DMS 273 treated with DMSO at 0.1 percent for 48 hours (cell line): ENCODE measurements around the gene NOL4L.

Experiments used
- DNase-seq: peaks from one replicate; lab custom pipeline; 2025; lab: John Stamatoyannopoulos, UW

Gene NOL4L, protein sequence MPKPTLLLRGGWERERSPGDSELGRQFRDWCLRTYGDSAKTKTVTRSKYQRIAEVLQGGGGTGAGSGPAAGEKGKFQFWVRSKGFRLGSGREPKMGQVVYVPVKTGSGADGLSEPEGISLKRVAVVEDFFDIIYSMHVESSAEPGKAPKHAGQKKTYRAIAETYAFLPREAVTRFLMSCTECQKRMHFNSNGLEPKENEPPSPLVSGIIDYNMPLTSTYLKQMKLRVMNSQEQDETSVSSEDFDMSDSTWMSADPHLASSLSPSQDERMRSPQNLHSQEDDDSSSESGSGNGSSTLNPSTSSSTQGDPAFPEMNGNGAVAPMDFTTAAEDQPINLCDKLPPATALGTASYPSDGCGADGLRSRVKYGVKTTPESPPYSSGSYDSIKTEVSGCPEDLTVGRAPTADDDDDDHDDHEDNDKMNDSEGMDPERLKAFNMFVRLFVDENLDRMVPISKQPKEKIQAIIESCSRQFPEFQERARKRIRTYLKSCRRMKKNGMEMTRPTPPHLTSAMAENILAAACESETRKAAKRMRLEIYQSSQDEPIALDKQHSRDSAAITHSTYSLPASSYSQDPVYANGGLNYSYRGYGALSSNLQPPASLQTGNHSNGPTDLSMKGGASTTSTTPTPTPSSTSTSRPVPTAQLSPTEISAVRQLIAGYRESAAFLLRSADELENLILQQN

DNA sequence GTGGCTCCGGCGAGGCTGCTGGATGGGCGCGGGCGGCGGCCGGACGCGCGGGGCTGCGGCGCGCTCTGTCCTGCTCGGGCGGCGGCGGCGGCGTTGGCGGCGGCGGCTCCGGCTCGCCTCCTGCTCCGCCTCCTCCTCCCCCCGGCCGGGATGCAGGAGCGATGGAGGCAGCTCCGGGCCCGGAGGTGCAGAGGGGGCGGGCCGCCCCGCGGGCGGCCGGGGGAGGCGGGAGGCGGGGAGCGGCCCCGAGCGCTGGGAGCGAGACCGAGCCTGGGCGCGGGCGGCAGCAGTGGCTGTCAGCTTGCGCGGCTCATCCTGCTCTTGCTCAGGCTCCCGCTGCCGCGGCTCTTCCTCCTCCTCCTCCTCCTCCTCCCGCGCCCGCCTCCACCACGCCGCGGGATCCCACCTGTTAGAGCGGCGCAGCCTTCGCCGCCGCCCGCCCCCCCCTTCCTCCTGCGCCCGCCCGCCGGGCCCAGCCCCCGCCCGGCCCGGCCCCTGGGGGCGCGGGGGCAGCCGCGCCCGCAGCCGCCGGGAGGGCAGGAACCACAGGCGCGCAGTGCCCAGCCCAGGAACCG is at the start of gene NOL4L:
Gene NOL4L (minus strand): TSS at position 323 of the 575 bp plus-strand sequence. CDS start 443 bp downstream, outside the sequence.
- no peak for DNase-seq

DNA sequence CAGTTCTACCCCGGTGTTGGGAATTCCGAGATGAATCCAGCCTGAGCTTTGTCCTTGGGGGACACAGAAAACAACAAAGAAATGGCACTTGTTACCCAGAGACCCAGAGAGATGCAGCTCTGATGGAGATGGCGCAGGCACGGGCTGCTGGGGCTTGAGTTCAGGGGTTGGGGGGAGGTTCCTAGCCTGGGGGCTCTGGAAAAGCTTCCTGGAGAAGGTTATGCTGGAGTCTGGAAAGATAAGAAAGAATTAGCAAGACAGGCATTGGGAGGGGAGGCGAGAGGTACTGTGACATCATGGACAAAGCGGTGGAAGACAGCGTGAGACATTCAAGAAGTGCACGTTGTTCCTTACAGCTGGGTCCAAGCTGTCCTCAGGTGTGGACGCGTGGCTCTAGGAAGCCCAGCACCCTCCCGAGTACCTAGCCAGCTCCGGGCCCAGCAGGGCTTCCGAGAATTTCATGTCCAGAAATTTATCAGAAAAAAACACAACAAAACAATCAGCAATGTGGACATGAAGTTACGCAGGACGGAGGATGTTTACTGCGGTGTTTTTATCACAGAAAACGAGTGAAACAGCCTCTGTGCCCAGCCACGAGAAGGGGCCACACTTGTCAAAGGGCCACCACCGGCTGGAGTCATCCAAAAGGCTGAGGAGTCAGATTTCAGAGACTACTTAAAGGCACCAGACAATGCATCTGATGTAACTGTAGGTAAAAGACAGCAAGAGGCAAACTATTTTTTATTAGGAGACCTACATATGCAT is 49.1 kb upstream of the NOL4L start:
- no peak for DNase-seq

DNA sequence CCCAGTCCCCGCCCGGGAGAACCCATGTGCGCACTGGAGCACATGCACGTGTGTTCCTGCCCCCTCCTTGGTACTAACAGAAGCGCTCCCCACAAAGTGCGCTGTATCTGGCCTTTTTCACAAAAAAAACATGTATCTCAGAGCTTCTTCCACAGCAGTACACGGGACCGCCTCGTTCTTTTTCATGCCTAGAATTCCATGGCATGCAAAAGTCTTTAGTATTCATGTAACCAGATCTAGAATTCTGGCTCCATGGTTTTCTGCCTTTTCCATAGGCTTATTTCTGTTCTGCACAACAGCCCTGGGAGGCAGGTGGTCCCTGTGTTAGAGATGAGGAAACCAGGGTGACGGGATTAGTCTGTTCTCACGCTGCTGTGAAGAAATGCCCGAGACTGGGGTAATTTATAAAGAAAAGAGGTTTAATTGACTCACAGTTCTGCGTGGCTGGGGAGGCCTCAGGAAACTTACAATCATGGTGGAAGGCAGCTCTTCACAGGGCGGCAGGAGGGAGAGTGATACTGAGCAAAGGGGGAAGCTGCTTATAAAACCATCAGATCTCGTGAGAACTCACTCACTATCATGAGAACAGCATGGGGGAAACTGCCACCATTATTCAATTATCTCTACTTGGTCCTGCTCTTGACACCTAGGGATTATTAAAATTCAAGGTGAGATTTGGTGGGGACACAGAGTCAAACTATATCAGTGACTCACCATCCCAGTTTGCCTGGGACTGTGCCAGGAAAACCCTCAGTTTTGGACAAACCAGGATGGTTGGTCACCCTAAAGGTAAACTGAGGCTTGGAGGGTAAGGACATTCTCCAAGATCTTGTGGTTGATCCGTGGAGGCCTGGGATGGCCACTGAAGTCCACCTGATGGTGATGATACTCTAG is 47.6 kb upstream of the NOL4L start:
- no peak for DNase-seq

DNA sequence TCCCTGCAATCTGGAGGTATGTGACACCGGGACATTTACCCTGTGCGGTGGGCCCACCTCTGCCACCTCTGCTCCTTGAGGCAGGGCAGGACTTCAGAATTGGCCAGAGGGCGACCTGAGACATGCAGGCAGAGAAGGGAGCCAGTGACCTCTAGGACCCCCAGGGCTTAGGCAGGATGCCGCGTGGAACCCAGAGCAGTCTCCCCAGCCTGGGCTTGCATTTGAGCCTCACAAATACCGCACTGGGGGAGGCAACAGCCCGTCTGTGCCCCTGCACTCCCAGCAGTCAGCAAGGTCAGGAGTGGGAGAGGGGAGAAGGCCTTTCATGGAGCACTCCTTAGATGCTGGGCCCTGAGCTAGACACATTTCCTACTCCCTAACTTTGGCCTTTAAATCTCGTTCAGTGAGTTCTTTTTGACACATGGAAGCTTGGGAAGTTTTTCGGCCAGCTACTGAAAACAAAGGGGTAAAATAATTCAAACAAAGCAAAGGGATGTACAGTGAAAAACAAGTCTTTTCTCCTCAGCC is 46.9 kb upstream of the NOL4L start:
- no peak for DNase-seq

DNA sequence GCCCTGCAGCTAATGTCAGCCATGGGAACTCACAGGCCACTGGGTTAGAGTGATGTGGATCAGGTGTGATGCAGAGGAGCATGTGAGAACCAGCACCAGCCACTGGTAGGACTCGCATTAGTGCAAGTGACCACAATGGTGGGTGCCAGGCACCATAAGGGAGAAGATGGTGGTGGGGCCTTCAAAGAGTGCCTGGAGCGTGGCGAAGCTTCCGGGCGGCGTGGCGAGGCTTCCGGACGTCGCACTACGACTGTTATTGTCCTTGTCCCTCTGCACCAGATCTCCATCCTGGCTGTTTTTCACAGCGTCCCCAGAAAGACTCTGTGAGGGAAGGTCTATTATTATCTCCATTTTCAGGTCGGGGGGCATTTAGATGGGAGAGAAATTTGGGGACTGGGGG is 44.7 kb upstream of the NOL4L start:
- DNase-seq = no peak

DNA sequence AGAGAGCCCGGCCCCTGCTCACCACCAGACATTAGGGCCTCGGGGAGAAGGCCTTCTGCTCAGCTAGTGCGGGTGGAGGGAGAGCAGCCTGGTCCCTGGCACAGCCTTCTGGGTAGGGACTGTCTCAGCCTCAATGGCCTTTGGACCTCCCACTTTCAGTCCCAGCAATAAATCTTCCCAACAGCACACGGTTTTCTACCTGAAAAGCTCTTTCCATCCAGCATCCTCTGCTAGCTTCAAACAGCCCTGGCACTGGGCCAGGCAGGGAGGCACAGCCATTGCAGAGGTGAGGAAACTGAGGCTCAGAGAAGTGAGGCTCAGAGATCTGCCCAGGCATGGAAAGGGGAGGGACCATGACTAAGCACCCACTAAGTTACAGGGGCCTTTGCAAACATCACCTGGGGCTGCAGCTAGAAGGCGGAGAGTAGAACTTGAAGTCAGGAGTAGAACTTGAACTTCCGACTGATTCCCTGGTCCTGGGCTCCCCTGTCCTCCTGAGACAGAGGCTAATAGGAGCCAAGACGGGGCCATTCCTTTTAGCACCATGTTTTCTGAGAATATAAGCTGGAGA is 43.9 kb upstream of the NOL4L start:
- DNase-seq = no peak

DNA sequence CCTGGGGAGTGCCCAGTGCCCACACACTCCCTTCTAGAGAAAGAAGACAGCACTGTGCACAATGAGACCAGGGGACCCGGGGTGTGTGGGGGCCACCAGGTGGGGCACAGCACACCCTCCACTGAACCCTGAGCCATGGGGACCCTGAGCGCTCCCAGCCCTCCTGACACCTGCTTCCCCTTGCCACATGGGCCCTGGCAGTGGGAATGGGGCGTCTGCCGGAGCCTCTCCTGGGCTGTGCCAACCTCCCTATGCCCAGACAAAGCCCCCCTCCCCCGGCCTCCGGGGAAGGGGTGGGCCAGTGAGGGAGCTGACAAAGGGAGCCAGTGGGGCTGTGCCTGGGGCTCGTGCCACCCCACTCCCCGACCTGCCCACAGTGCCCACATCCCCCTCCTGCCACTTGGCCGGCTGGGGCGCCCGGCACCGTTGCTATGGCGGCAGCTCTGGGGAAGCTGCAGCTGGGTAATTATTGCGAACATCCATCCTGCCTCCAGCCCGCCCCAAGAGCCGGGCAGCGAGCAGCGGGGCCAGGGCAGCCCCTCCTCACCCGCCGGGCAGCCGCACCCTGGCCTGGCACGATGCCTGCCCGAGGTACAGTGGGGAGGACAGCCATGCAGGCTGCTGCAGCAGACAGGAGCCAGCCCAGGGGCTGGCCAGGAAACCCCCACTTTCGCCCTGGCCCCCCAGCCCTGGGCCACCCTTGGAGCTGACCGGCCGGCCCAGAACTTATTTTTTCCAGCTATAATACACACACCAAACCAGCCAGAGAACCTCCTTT is 41.9 kb upstream of the NOL4L start:
- DNase-seq = no peak

DNA sequence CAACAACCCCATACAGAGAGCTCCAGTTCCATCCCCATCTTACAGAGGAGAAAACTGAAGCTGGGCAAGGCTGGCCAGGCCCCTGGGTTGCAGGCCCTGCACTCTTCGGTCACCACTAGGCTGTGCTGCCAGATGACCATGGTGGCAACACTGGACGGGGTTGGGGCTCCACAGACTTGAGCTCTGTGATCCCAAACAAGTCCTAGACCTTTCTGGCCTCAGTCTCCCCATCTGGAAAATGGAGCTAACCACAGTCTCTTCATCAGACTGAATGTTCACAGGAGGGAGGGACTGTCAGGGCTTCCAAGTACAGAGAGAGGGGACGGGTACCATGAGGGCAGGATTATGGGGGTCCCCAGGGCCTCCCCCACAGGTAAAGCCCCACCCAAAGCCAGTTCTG is 41.3 kb upstream of the NOL4L start:
- DNase-seq = no peak

DNA sequence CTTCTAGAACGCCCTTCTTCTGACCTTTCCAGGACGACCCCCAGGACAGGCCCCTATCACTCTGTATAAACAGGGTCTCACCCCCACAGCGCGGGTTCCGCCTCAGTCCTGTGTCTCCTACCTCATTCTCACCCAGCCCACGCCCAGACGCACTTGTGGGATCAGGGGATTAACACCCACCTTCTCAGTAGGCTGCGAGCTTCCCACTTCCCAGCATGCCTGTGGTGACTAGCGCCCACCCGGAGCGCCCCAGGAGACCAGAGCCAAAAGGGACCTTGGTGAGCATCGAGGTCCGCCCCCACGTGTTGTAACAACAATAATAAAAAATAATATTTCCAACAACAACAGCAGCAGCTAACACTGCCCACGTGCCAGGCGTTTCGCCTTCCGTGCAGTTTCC is 40.9 kb upstream of the NOL4L start:
- DNase-seq = no peak

DNA sequence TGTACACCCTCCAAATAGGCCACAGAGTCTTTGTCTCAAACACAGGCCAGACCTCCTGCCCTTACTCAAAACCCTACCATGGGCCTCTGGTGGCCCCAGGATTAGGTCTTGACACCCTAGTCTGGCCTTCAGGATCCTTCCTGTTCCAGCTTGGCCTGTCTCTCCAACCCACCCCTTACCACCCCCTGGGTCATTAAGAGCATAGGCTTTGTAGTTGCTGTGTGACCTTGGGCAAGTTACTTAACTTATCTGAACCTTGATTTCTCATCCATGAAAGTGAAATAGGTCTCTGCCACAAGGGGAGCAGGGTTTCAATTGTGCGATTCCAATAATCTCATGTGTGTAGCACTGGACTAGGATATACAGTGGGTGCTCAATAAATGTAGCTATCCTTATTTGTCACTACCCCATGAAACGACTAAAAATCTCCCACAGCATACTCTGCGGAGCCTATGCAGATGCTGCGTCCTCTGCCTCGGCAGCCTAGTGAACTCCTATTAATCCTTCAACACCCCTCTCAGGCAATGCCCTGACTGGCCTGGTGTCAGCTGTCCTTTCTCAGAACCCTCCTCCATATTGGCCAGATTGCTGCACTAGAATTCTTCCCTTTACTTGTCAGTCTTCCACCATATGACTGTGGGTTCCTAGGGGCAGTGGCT is 39.7 kb upstream of the NOL4L start:
- DNase-seq = no peak

DNA sequence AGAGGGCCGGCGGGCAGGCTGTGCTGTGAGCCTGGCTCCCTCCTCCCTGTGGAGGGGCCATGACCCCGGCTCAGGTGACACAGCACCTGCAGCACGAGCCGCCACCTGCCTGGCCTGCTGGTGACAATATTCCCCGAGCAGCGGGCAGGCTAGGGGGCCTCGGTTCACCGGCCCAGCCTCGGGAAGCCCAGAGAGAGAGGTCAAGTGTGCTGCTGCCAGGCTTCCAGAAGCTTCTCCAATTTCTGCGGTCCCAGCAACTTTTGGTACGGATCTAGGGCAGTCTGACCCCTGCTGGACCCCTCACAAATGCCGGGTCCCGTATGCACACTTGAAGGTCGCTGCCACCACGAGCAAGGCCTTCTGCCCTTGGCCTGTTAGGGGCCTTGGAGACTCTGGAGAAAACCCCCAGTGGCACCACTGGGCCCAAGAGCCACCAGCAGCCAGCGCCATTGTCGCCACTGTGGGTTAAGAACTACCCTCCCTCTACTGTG is 38.6 kb upstream of the NOL4L start:
- no peak for DNase-seq

DNA sequence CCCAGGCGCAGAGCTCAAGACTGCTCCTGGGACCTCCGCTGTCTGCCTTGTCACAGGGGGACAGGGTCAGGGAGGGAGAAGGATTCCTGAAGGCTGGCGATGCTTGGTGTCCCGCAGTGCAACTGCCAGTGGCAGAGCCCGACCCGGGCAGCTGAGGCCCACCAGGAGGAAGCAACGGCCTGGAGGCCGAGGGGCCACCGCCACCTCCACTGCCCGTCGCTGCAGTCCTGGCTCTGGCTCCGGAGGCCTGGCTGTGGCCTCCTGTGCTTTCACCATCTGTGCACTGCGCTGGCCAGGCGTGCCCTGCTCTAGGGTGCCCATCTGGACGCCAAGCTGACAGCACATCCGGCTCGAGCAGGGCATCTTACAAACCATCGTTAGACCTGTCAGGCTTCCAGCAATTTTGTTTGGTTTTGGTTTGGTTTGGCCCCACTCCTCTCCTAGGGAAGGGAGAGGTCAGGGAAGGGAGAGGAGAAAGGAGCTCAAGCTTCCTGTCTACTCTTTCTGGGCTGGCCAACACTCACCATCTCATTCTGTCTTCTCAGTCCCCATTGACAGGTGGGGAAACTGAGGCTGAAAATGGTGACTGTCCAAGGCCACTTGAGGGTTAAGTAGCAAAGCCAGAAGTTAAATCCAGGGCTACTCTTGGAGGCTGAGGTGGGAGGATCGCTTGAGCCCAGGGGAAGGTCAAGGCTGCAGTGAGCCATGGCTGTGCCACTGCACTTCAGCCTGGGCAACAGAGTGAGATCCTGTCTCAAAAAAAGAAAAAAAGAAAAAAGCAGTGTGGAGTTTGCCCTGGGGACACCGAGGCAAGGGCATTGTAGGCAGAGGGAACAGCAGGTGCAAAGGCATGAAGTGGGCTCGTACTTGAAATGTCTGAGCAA is 37.7 kb upstream of the NOL4L start:
- DNase-seq = peak; percentile 42

DNA sequence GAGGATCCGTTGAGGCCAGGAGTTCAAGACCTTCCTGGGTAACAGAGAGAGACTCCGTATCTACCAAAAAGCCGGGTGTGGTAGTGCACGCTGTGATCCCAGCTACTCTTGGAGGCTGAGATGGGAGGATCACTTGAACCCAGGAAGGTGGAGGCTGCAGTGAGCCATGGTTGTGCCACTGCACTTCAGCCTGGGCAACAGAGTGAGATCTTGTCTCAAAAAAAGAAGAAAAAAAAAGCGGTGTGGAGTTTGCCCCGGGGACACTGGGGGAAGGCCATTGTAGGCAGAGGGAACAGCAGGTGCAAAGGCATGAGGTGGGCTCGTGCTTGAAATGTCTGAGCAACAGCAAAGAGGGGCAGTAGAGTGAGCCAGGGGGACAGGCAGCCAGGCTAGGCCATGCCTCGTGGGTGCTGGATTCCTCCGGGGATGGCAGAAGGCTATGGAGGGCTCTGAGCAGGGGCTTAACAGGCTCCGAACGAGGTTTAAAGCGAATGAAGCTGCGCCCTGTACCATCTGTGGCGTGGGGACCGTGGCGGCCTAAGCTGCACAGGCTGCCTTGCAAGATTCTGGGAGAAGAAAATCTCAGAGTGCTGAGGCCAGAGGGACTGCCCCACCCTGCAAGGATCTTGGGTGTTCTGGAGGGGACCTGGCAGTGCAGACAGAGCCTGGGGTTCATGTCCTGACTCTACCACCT is 36.9 kb upstream of the NOL4L start:
- DNase-seq = no peak

DNA sequence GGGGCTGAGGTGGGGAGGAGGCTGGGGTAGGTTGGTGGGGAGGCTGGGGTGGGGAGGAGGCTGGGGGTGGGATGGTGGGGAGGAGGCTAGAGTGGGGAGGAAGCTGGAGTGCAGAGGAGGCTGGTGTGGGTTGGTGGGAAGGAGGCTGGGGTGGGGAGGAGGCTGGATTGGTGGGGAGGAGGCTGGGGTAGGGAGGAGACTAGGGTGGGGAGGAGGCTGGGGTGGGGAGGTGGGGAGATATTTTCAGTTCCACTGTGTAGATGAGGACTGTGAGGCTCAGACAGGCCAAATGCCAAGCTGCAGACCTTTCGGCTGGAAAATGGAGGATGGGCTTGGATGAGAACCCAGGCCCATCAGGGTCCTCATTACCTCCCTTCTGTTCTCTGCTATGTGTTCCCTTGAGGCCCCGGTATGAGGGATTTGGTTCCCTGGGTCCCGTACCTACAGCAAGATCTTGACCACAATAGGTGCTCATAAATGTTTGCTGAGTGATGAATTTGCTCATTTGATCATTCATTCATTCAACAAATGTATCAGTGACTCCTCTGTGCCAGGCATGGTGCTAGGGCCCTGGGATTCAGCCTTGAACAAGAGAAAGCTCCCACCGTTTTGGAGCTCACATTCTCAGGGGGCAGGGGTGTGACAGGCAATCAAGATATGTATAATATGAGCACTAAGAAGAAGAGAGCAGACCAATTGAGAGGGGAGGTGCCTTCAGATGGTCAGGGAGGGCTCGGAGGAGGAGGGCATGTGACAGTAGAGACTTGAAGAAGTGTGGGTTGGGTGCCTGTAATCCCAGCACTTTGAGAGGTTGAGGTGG is 36.1 kb upstream of the NOL4L start:
- no peak for DNase-seq

DNA sequence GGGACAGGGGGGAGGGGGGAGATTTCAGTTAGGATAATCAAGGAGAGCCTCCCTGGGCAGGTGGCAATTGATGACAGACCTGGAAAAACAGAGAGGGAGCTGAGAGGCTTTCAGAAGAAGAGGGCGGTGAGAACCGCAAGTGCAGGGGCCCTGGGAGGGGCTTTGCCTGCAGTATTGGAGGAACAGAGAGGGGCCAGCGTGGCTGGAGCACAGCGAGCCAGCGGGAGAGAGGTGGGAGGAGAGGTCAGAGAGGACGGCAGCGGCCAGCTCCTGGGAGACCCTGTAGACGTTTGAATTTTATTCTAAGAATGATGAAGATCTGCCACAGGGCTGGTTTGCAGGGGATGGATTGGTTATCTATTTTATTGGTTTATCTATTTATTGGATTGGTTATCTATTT is 34.5 kb upstream of the NOL4L start:
- DNase-seq = no peak

DNA sequence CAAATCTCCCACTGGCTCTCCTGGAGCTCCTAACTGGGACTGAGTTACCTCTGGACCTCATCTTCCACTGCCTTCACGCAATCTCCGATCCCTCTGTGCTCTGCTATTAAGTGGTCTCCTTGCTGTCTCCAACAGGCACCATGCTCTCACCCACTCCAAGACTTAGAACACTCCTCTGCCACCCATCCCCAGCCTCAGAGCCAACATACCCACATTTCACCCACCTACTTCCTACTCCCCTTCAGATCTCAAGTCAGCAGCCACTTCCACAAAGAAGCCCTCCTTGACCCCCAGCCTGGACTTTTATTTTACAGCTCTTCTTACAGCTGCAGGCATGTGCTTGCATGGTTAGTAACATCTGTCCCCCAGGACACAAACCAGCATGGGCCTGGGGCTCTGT is 29.6 kb upstream of the NOL4L start:
- DNase-seq = no peak

DNA sequence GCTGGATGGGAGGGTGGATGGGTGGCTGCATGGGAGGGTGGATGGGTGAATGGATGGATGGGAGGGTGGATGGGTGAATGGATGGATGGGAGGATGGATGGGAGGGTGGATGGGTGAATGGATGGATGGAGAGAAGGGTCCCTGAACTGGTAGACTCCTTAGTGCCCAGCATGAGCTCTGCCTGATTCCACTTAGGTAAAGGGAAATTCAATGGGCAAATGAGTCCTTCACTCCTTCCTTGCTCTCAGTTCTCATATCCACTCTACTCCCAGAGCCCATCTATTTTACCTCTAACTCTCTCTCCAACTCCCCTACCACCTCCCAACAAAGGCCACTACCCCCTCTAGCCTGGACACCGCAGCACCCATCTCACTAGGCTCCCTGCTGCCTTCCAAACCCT is 29.2 kb upstream of the NOL4L start:
- DNase-seq = no peak
